Endothelial cell of umbilical vein (primary cell): ENCODE data around the gene TEX44. TPM values are rescaled to one million over a fixed set of nuclear protein-coding genes. Genes with fewer than 3 reads are reported as not detected.
A peak's percentile ranks its signal among the peaks of the same experiment; 100 is the strongest.

ENCODE experiments used
- BruUV-seq: library from RNA; stranded (reverse); fragments of 400-500 nt; replicated peaks from 2 replicates; lab custom pipeline; 2021; lab: Mats Ljungman, UMichigan
- CTCF ChIA-PET: fragments of 300-600, 350-600 bp; sonication (Branson Sonifier 250); formaldehyde crosslinking; loops from one replicate; lab custom pipeline; 2021; ENCODE audit warnings: antibody characterized with exemption, inconsistent platforms; lab: Charles Lee
- POLR2A ChIA-PET: fragments of 300-600, 350-600 bp; sonication (Branson Sonifier 250); formaldehyde crosslinking; loops from one replicate; lab custom pipeline; 2021; ENCODE audit warnings: antibody characterized with exemption, inconsistent platforms; lab: Charles Lee
- DNase-seq: peaks from one replicate; pipeline ENCODE4 v3.0.0-alpha.2; 2011; ENCODE audit warnings: low read depth, low spot score
- FAIRE-seq: peaks from 2 replicates; lab custom pipeline; 2011; peaks lifted over from hg19 to GRCh38; lab: Jason Lieb, UNC
- H2AFZ ChIP-seq: 2 replicates; pipeline ENCODE4 v1.6.0; 2012; ENCODE audit warnings: low read depth, low read length, control low read depth, inconsistent platforms
- H3K27ac ChIP-seq: 2 replicates; pipeline ENCODE4 v1.5.1; 2011; ENCODE audit warnings: low read depth, mild to moderate bottlenecking, control low read depth, low read length, moderate library complexity; ENCODE audit not compliant: insufficient read depth
- H3K27me3 ChIP-seq, 2 experiments: 2 replicates each; pipeline versions ENCODE4 v1.6.0 to v1.6.1; 2011; ENCODE audit warnings: low read length in 2 of 2, mixed read lengths in 1 of 2; ENCODE audit not compliant: control insufficient read depth in 2 of 2, insufficient read depth in 2 of 2
- H3K36me3 ChIP-seq, 2 experiments: 2 replicates in 1 of 2; 3 replicates in 1 of 2; pipeline ENCODE4 v1.5.1; 2011; ENCODE audit warnings: low read length in 2 of 2, mild to moderate bottlenecking in 1 of 2, moderate library complexity in 1 of 2; ENCODE audit not compliant: control insufficient read depth in 2 of 2, insufficient read depth in 2 of 2; ENCODE audit errors: extremely low read depth in 1 of 2
- H3K4me1 ChIP-seq: 3 replicates; pipeline ENCODE4 v1.5.1; 2011; ENCODE audit warnings: mild to moderate bottlenecking, low read length; ENCODE audit not compliant: control insufficient read depth, insufficient read depth; ENCODE audit errors: extremely low read depth
- H3K4me2 ChIP-seq: 2 replicates; pipeline ENCODE4 v1.6.1; 2011; ENCODE audit warnings: low read length, control low read depth, mixed read lengths; ENCODE audit not compliant: insufficient read depth
- H3K4me3 ChIP-seq, 3 experiments: fragments of 200-600 bp in 1 of 3; sonication (generic), shearing (Covaris generic) in 1 of 3; replicated peaks in 1 of 3; 2 replicates each; pipeline ENCODE4 v1.5.1; 2011 to 2016; ENCODE audit warnings: control low read depth in 3 of 3, low read length in 3 of 3, mild to moderate bottlenecking in 2 of 3, inconsistent platforms in 1 of 3, low read depth in 1 of 3, moderate library complexity in 1 of 3; ENCODE audit not compliant: insufficient read depth in 1 of 3
- H3K79me2 ChIP-seq: 2 replicates; pipeline ENCODE4 v1.6.0; 2012; ENCODE audit warnings: low read length, inconsistent platforms; ENCODE audit not compliant: control insufficient read depth, insufficient read depth
- H3K9ac ChIP-seq: replicated peaks from 2 replicates; pipeline ENCODE3; 2011; ENCODE audit warnings: low read length, control low read depth; ENCODE audit not compliant: insufficient read depth; ENCODE audit errors: extremely low read depth
- H3K9me1 ChIP-seq: replicated peaks from 3 replicates; pipeline ENCODE4 v1.6.0; 2011; ENCODE audit warnings: mild to moderate bottlenecking, low read length; ENCODE audit not compliant: control insufficient read depth, insufficient read depth; ENCODE audit errors: extremely low read depth
- H3K9me3 ChIP-seq: replicated peaks from 2 replicates; pipeline ENCODE4 v1.5.1; 2012; ENCODE audit warnings: low read length, inconsistent platforms; ENCODE audit not compliant: control insufficient read depth, insufficient read depth
- H4K20me1 ChIP-seq: replicated peaks from 2 replicates; pipeline ENCODE3; 2011; ENCODE audit warnings: mild to moderate bottlenecking, low read length; ENCODE audit not compliant: control insufficient read depth, insufficient read depth; ENCODE audit errors: extremely low read depth
- FOS ChIP-seq: IDR thresholded peaks from 2 replicates; pipeline ENCODE4 v1.6.1; 2011; ENCODE audit warnings: mild to moderate bottlenecking, low read length, moderate library complexity, borderline replicate concordance; ENCODE audit not compliant: insufficient read depth
- dilution Hi-C: fragments of 300-500 bp; cut with MboI; formaldehyde crosslinking; loops from one replicate; pipeline ENCODE4 v1.15.0; 2019; ENCODE audit warnings: low sequenced_read_pairs; ENCODE audit not compliant: extremely low pct_ligation_motif_present
- intact Hi-C: fragments of 100-400 bp; cut with micrococcal nuclease; formaldehyde crosslinking; loops from one replicate; pipeline ENCODE4 v1.10.0; 2022
- polyA plus RNA-seq, 4 experiments: library from polyadenylated mRNA; depleted of rRNA in 3 of 4; stranded (reverse) in 3 of 4; unstranded in 1 of 4; fragments of >200 nt; gene quantifications; 2 replicates each; pipeline versions ENCODE4 v1.2.1 to v1.2.3, GENCODE V29; 2011 to 2012; ENCODE audit warnings: missing spikeins in 1 of 4
- total RNA-seq: library from RNA; stranded (reverse); gene quantifications from 2 replicates; pipeline ENCODE4 v1.2.3, GENCODE V29; 2021

TEX44 gene
- total and polyA plus RNA-seq, 2 donors (not counting 3 experiments of a cell fraction or from before 2014, with no cell fraction given): not detected

- dilution Hi-C loops (no loop called here), intact Hi-C loops (loop anchor here (1.0 to 2.0 kb wide), 2 partner anchors 19 to 73 kb away; no protein-coding TSS in a partner anchor)
- Histone ChIP-seq H4K20me1 (no peaks in the 10 kb centered on the region), H3K36me3 (no peaks in the 10 kb centered on the region), H3K4me3 (no peak overlapping the region), H3K9me1 (no peaks in the 10 kb centered on the region), H3K27ac (peak overlapping the region; percentile 77), H3K4me2 (no peak overlapping the region), H3K9me3 (no peaks in the 10 kb centered on the region), H3K9ac (peak overlapping the region; percentile 70), H3K79me2 (no peaks in the 10 kb centered on the region), H2AFZ (peak overlapping the region; percentile 77), H3K27me3 (no peaks in the 10 kb centered on the region), H3K4me1 (peaks cover 16% of the 10 kb centered on the region)
- no TSS peak for BruUV-seq
- FAIRE-seq (no peak), DNase-seq (no peak)
- CTCF ChIA-PET: interaction anchor here (0.6 to 5.6 kb wide), 5 partner anchors 31 to 71 kb away, joined by 3 to 30 read pairs (median 11); no protein-coding TSS in a partner anchor
- TF ChIP-seq FOS: no peak
- POLR2A ChIA-PET: interaction anchor here (1.4 kb wide), 1 partner anchor 42 kb away, joined by 3 read pairs; no protein-coding TSS in a partner anchor
These were observed 50.8 kb downstream of the TEX44 start for GRCh38 chr2:231643495-231643888.

Other genes with a start within 250 kb of the TEX44 start
- 1.2 TPM in 2 replicates for gene B3GNT7, start 197.2 kb upstream of the TEX44 start, total RNA-seq
- 0.27 and 0.39 TPM in 2 replicates for gene B3GNT7, start 197.2 kb upstream of the TEX44 start, polyA plus RNA-seq
- 701 and 708 TPM in 2 replicates for gene NCL, start 128.4 kb upstream of the TEX44 start, total RNA-seq
- gene NCL, start 128.4 kb upstream of the TEX44 start, polyA plus RNA-seq: 14.9 and 35.3 TPM in 2 replicates
- gene NMUR1, start 62.4 kb upstream of the TEX44 start, total RNA-seq: not detected in 2 replicates
- 0.02 TPM in 1 of 2 replicates, not detected in the other for gene NMUR1, start 62.4 kb upstream of the TEX44 start, polyA plus RNA-seq
- 1,418 and 1,488 TPM in 2 replicates for gene PTMA, start 115.7 kb downstream of the TEX44 start, total RNA-seq
- gene PTMA, start 115.7 kb downstream of the TEX44 start, polyA plus RNA-seq: 273 and 404 TPM in 2 replicates
- 23.8 and 24.3 TPM in 2 replicates for gene PDE6D, start 188.4 kb downstream of the TEX44 start, total RNA-seq
- gene PDE6D, start 188.4 kb downstream of the TEX44 start, polyA plus RNA-seq: 36.8 and 38.6 TPM in 2 replicates
- gene COPS7B, start 193.6 kb downstream of the TEX44 start, total RNA-seq: 42.4 and 50.3 TPM in 2 replicates
- gene COPS7B, start 193.6 kb downstream of the TEX44 start, polyA plus RNA-seq: 59.2 and 60.2 TPM in 2 replicates